Sigmoid colon (tissue), 4 donors: ENCODE results near the gene MAD2L2.

Experiments used
- POLR2A ChIP-seq, 2 donors: fragments of 450-650 bp; IDR thresholded peaks; one replicate each; pipeline ENCODE4 v1.6.1; 2016; ENCODE audit warnings: antibody characterized with exemption in 2 of 2, mild to moderate bottlenecking in 2 of 2, moderate library complexity in 2 of 2
- POLR2AphosphoS5 ChIP-seq, 4 donors: sonication (generic); formaldehyde crosslinking; IDR thresholded peaks; one replicate each; pipeline ENCODE4 v1.6.1; 2017; ENCODE audit warnings: antibody characterized with exemption in 4 of 4
- TF ChIP-seq, protein P1 (sequence below), 4 experiments: fragments of 450-650 bp in 3 of 4; fragments of 200-600 bp in 1 of 4; IDR thresholded peaks; one replicate each; pipeline ENCODE4 v1.5.1; 2016 to 2019; ENCODE audit warnings: antibody characterized with exemption in 4 of 4, mild to moderate bottlenecking in 3 of 4, moderate library complexity in 2 of 4

DNA sequence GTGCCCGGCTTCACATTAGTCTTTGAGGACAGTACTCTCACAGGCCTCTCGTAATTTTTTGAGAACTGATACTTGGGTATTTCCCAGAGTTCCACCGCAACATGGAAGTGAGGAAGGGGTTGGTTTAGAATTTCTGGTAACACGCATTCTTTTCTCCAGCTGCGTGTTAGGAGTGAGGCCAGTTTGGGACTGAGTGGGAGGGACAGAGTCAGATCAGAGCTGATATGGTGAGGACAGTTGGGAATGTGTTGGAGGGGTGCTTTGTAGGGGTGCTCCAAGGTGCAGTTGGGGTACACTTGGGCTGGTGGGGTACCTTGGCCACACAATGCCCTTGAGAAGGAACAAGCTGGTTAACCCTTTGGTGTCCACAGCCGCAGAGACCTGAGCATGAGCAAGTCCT is 10.2 kb downstream of the MAD2L2 start:
- TF ChIP-seq POLR2A (IDR thresholded peaks at IDR 0.05) (no peak), POLR2AphosphoS5 (IDR thresholded peaks at IDR 0.05) (no peak)
- TF ChIP-seq, protein P1, sequence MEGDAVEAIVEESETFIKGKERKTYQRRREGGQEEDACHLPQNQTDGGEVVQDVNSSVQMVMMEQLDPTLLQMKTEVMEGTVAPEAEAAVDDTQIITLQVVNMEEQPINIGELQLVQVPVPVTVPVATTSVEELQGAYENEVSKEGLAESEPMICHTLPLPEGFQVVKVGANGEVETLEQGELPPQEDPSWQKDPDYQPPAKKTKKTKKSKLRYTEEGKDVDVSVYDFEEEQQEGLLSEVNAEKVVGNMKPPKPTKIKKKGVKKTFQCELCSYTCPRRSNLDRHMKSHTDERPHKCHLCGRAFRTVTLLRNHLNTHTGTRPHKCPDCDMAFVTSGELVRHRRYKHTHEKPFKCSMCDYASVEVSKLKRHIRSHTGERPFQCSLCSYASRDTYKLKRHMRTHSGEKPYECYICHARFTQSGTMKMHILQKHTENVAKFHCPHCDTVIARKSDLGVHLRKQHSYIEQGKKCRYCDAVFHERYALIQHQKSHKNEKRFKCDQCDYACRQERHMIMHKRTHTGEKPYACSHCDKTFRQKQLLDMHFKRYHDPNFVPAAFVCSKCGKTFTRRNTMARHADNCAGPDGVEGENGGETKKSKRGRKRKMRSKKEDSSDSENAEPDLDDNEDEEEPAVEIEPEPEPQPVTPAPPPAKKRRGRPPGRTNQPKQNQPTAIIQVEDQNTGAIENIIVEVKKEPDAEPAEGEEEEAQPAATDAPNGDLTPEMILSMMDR (IDR thresholded peaks at IDR 0.05) = no peak
